WERI-Rb-1 (cell line): Measurements from ENCODE around the gene PIK3R1.

ENCODE experiments used
- DNase-seq: peaks from one replicate; pipeline ENCODE4 v3.0.0-alpha.2; 2020
- H3K27ac ChIP-seq: fragments of 250-450 bp; sonication (Bioruptor Pico); 2 replicates; pipeline ENCODE4 v1.5.1; 2020; ENCODE audit warnings: mild to moderate bottlenecking, moderate library complexity
- H3K27me3 ChIP-seq: fragments of 250-450 bp; sonication (Bioruptor Pico); 2 replicates; pipeline ENCODE4 v1.5.1; 2021; ENCODE audit warnings: mild to moderate bottlenecking, low read depth, moderate library complexity; ENCODE audit not compliant: insufficient read depth, severe bottlenecking
- H3K36me3 ChIP-seq: fragments of 250-450 bp; sonication (Bioruptor Pico); 2 replicates; pipeline ENCODE4 v1.5.1; 2020; ENCODE audit warnings: mild to moderate bottlenecking, moderate library complexity
- H3K4me3 ChIP-seq: 2 replicates; pipeline ENCODE4 v1.5.1; 2011; ENCODE audit warnings: low read depth, mild to moderate bottlenecking, control low read depth, low read length
- H3K9me3 ChIP-seq: fragments of 250-450 bp; sonication (Bioruptor Pico); 2 replicates; pipeline ENCODE4 v1.5.1; 2021; ENCODE audit warnings: mild to moderate bottlenecking, moderate library complexity; ENCODE audit not compliant: severe bottlenecking
- CTCF ChIP-seq: IDR thresholded peaks from 2 replicates; pipeline ENCODE4 v1.5.1; 2011; ENCODE audit warnings: low read depth, mild to moderate bottlenecking, control low read depth, inconsistent platforms, low read length

PIK3R1 gene

GRCh38 chr5:68227532-68228160, 12.1 kb downstream of the PIK3R1 start:
- no peak overlapping the region for H3K27ac ChIP-seq
- DNase-seq: no peak
- no peaks in the 10 kb centered on the region for H3K9me3 ChIP-seq
- no peak overlapping the region for H3K4me3 ChIP-seq
- no peaks in the 10 kb centered on the region for H3K27me3 ChIP-seq
- peaks cover 8% of the 10 kb centered on the region for H3K36me3 ChIP-seq
- TF ChIP-seq CTCF: no peak

GRCh38 chr5:68229416-68229815, 13.9 kb downstream of the PIK3R1 start:
- no peak for TF ChIP-seq CTCF
- H3K36me3 ChIP-seq: peaks cover 8% of the 10 kb centered on the region
- no peak overlapping the region for H3K4me3 ChIP-seq
- no peak overlapping the region for H3K27ac ChIP-seq
- no peak for DNase-seq
- no peaks in the 10 kb centered on the region for H3K27me3 ChIP-seq
- H3K9me3 ChIP-seq: no peaks in the 10 kb centered on the region

- TF ChIP-seq CTCF: no peak
- Histone ChIP-seq H3K36me3 (peaks cover 8% of the 10 kb centered on the region), H3K27me3 (no peaks in the 10 kb centered on the region), H3K27ac (no peak overlapping the region), H3K9me3 (no peaks in the 10 kb centered on the region), H3K4me3 (no peak overlapping the region)
- no peak for DNase-seq
Measured at GRCh38 chr5:68230285-68230684, 14.7 kb downstream of the PIK3R1 start.

GRCh38 chr5:68231414-68232076, 16.0 kb downstream of the PIK3R1 start:
- H3K36me3 ChIP-seq: peaks cover 5% of the 10 kb centered on the region

GRCh38 chr5:68232277-68232676, 16.7 kb downstream of the PIK3R1 start:
- Histone ChIP-seq H3K27me3 (no peaks in the 10 kb centered on the region), H3K27ac (no peak overlapping the region), H3K9me3 (no peaks in the 10 kb centered on the region), H3K36me3 (no peaks in the 10 kb centered on the region), H3K4me3 (no peak overlapping the region)
- TF ChIP-seq CTCF: no peak
- DNase-seq: no peak

More at GRCh38 chr5:68231414-68232076, 16.0 kb downstream of the PIK3R1 start:
- Histone ChIP-seq H3K27ac (no peak overlapping the region), H3K9me3 (no peaks in the 10 kb centered on the region), H3K4me3 (no peak overlapping the region), H3K27me3 (no peaks in the 10 kb centered on the region)
- no peak for DNase-seq
- TF ChIP-seq CTCF: no peak
